ENCODE results near the gene AUTS2.

- no peak for TF ChIP-seq YY1 (IDR thresholded peaks at IDR 0.05; ENCODE audit: insufficient read depth, insufficient read length)
- TF ChIP-seq ZNF274 (IDR thresholded peaks at IDR 0.05; ENCODE audit: low read depth, low read length) = no peak
- no peak for TF ChIP-seq SUZ12 (IDR thresholded peaks at IDR 0.05; ENCODE audit: extremely low read depth, insufficient read depth, insufficient read length)
These were observed 1.5 kb upstream of the AUTS2 start for GRCh38 chr7:69596723-69597277.
